ENCODE data around the gene SERPINB12. TPM values are rescaled to one million over a fixed set of nuclear protein-coding genes. Genes with fewer than 3 reads are reported as not detected.

Gene SERPINB12
- total RNA-seq, 1 experiment from 2014 or later: not detected

DNA sequence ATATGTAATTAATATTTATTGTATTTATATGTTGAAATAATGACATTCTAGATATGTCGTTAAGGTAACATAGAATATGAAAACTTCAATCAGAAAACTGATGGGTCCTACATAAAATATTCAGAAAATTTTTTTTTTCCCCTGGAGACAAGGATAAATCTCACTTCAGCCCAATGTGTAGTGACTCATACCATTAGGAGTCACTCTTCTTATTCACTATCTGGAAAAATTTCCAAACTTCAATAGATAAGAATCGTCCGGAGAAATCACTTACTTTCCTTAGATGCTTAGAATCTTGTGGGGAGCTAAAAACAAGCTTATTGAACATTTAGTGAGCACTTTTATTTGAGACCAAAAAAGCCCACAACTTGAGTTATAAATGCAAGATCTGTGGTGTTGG, 49.6 kb downstream of the SERPINB12 start:
- no peak for DNase-seq (ENCODE audit: extremely low read depth, low read depth)

DNA sequence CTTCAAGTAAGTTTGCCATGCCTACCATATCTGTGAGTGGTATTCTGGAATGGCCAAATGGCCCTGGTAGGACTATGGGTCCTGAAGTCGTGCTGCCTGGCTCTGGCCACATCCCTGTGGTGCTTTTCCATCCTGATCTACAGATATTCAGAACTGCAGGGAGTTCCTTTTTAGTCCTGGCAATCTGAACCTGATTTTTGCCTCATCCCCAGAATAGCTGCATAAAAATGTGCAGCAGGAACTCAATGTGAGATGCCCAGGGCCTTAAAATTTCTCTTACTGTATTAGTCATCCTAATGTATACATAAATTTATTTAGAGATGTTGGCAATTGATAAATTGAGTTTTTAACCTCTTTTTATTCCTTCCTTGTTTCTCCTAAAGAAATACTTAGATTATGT, 50.3 kb downstream of the SERPINB12 start:
- DNase-seq (ENCODE audit: extremely low read depth, low read depth): no peak

DNA sequence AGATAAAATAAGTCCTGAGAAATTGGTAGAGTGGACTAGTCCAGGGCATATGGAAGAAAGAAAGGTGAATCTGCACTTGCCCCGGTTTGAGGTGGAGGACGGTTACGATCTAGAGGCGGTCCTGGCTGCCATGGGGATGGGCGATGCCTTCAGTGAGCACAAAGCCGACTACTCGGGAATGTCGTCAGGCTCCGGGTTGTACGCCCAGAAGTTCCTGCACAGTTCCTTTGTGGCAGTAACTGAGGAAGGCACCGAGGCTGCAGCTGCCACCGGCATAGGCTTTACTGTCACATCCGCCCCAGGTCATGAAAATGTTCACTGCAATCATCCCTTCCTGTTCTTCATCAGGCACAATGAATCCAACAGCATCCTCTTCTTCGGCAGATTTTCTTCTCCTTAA, 54.8 kb downstream of the SERPINB12 start:
- no peak for DNase-seq (ENCODE audit: extremely low read depth, low read depth)

DNA sequence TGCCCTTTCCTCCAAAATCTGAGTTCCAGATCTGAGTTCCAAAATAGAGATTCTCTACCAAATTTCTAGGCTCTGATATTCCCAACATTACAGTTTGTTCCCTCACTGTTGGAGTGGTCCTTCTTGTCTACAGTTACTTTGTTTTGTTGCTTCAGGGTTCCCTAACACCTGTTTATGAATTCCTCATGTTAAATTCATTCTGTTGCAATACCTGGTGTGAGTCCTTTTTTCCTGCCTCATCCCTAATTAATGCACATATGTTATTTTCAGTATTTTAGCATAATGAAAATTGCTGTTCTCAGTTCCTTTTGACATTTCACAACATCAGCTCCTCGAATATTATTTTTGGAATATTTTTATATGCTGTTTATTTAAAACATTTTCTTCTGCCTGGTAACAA, 61.2 kb downstream of the SERPINB12 start:
- DNase-seq (ENCODE audit: extremely low read depth, low read depth): no peak

DNA sequence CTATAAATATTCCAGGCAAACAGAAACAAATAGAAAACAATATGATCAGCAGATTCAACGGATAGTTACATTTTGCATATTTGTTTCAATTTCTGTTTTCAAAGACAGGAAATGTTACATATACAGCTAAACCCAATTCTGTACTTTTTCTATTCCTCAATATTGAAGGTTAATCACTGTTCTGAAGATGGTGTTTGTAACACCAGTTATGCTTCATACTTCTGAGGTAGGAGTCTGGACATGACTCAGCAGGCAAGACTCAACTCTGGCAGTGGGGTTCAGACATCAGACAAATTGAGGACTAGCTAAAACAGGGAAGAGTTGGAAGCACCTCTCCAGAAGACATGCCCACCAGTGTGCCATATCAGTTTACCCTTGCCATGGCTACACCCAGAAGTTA, 61.6 kb downstream of the SERPINB12 start:
- no peak for DNase-seq (ENCODE audit: extremely low read depth, low read depth)

DNA sequence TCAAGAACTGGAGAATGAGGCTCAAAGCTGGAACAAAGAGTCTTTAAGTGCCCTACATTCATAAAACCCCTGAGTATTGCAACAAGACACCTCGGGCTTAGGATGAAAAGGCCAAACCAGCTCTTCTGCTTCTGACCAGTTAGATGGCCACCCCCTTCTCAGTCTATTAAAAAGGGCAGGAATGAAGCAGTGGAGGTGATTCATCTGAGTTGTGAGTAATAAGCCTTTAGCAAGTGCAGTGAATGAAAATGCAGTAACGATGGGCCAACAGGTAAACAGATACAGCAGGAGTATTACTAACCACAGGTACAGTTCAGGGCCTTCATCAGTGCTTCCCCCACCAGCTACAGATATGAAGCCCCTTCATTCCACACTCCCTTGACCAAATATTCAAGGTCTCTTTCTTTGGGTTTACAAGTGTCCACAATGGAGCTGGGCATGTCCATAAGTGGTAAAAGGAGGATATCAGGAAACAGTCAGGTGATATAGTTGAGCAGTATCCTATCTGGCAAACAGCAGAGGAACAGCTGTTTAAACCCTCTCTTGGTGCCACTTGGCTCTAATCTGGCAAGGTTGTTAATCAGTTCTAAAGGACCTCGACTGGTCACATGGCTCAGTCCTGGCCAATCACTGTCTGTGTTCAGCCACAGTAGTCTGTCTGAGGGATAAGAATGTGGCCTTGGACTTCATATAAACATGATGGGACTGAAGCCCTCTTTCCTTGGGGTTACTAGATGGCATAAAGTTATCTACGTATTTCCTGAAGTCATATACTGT, 62.8 kb downstream of the SERPINB12 start:
- DNase-seq (ENCODE audit: extremely low read depth, low read depth): no peak

DNA sequence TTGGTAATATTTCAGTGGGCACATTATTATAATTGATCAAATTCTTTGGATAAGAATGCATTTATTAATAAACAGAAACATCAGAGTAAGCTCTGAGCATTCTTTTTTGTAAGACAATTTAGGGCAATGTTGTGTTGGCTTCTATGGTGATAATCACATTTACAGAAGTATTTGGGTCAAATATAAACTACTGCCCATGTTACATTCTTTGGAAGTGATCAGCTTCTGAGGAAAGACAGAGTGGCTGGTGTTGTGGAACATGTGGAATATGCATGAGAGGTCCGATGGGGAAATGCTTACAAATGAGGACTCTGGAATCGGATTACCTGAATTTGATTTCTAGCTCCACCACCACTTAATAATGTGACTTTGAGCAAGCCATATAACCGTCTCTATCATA, 64.4 kb downstream of the SERPINB12 start:
- no peak for DNase-seq (ENCODE audit: extremely low read depth, low read depth)

DNA sequence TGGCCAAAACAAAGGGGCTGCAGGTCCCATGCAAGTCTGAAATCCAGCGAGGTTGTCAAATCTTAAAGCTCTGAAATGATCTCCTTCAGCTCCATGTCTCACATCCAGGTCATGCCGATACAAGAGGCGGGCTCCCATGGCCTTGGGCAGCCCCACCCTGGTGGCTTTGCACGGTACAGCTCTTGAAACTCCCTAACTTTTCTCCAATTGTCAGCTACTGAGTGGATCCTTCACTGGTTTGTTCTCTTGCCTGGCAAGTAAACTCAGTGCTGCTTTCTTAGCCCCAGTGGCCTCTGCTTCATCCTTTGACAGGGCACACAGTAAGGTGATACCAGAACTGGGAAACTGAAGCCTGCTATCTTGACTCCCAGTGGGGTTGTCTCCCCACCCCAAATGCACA, 71.3 kb downstream of the SERPINB12 start:
- DNase-seq (ENCODE audit: extremely low read depth, low read depth): no peak

DNA sequence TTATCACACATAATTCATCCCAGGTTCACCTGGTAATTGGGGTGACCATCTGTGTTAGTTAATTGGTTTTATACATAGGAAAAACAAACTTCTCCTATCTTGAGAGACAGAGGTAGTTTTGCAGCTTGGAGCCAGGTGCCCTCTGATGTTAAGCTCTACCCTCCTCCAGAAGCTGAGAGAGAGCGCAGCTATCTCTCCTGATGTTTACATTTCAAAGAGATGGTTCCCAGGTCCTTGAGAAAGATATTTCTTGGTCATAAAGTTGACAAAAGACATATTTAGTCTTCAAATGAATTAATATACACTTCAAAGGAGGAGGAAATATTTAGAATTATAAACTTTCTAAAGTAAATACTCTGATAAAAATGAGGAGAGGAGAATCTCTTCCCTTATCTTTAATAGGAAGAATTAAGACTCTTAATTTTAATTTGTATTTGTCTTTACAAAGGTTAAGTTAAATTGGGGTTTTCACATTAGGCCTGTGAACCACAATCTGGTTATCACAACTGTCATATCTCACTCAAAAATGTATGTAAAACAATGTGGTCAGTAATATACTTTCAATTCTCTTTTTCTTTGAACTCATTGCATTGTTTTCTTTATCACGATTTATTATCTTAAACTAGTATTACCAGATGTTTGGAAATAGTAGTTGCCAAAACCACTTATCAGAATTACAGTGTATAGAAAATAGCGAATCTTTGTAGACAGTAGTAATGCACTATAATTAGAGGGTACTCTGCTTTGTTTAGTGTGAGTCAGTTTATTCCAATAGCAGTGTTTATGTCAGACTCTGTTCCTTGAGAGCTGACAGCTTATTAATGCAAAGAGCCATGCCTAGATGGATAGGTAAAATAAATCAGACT, 75.1 kb downstream of the SERPINB12 start:
- no peak for DNase-seq (ENCODE audit: extremely low read depth, low read depth)

DNA sequence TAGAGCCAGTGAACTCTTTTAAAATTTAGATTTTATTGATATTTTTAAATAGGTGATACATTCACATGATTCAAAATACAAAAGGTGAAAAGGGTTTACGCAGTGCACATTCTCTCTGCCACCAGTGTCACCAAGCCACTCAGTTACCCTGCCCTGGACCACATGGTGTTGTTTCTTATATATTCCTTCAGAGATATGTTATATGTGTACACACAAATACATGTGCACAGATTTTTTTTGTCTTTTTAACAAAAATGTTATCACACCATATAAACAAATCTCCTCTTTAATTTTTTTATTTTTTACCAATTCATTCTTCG, 75.7 kb downstream of the SERPINB12 start:
- no peak for DNase-seq (ENCODE audit: extremely low read depth, low read depth)

Other genes starting within 250 kb of the SERPINB12 start
- 12.2 and 12.3 TPM in 2 replicates for gene BCL2, start 222.6 kb upstream of the SERPINB12 start, total RNA-seq (2014; rRNA removed; shearing (Covaris generic))
- gene KDSR, start 175.2 kb upstream of the SERPINB12 start, total RNA-seq (2014; rRNA removed; shearing (Covaris generic)): 29.8 and 30.7 TPM in 2 replicates
- 38.4 and 39.6 TPM in 2 replicates for gene VPS4B, start 119.9 kb upstream of the SERPINB12 start, total RNA-seq (2014; rRNA removed; shearing (Covaris generic))
- 61.1 and 64.9 TPM in 2 replicates for gene SERPINB5, start 65.4 kb upstream of the SERPINB12 start, total RNA-seq (2014; rRNA removed; shearing (Covaris generic))
- not detected in 2 replicates for gene SERPINB13, start 45.0 kb downstream of the SERPINB12 start, total RNA-seq (2014; rRNA removed; shearing (Covaris generic))
- not detected in 2 replicates for gene SERPINB4, start 101.9 kb downstream of the SERPINB12 start, total RNA-seq (2014; rRNA removed; shearing (Covaris generic))
- gene SERPINB3, start 119.5 kb downstream of the SERPINB12 start, total RNA-seq (2014; rRNA removed; shearing (Covaris generic)): 0.15 and 0.23 TPM in 2 replicates
- 107 and 126 TPM in 2 replicates for gene SERPINB11, start 160.6 kb downstream of the SERPINB12 start, total RNA-seq (2014; rRNA removed; shearing (Covaris generic))
- gene SERPINB7, start 233.0 kb downstream of the SERPINB12 start, total RNA-seq (2014; rRNA removed; shearing (Covaris generic)): 0.32 TPM in 1 of 2 replicates, not detected in the other

All from NCI-H460 (cell line).